Measurements from ENCODE around the gene C1QTNF5. TPM values are rescaled to one million over a fixed set of nuclear protein-coding genes. Genes with fewer than 3 reads are reported as not detected.

C1QTNF5 gene
- total RNA-seq, 2 experiments from 2014 or later, result not detected

- POLR2A ChIA-PET, result interaction anchor here (0.8 to 1.8 kb wide), 4 partner anchors 25 to 216 kb away, joined by 3 to 7 read pairs (median 4); partner anchors contain the start of genes HINFP and USP2
- no TSS peak for BruUV-seq (replicated peaks)
- no peak overlapping the region for H3K27ac ChIP-seq (ENCODE audit: low read depth, low read length, poor library complexity, severe bottlenecking)
- intact Hi-C loops (cut with micrococcal nuclease; ENCODE audit: unreplicated experiment), result loop anchor here (5.0 kb wide), 1 partner anchor 135 kb away; no protein-coding TSS in a partner anchor
- no peaks in the 10 kb centered on the region for H3K9me3 ChIP-seq (ENCODE audit: low read length)
- no peak for DNase-seq (ENCODE audit: low spot score)
- peaks cover 10% of the 10 kb centered on the region; the same call in 1 of the 2 replicates for H3K79me2 ChIP-seq (ENCODE audit: insufficient read depth, low read depth, low read length)
- H3K4me3 ChIP-seq (ENCODE audit: low read depth, low read length, poor library complexity, severe bottlenecking), result peak overlapping the region; percentile 13
- H2AFZ ChIP-seq (ENCODE audit: low read length), result no peak overlapping the region
- H4K20me1 ChIP-seq (ENCODE audit: insufficient read depth, low read length), result no peaks in the 10 kb centered on the region
- peak overlapping the region; percentile 50 for H3K4me2 ChIP-seq (ENCODE audit: low read length)
- peaks cover 6% of the 10 kb centered on the region; the same call in 1 of the 2 replicates for H3K36me3 ChIP-seq (ENCODE audit: insufficient read depth, low read length)
- no peak for TF ChIP-seq CTCF (conservative IDR thresholded peaks at IDR 0.05; ENCODE audit: low read length)
- TF ChIP-seq EZH2phosphoT487 (IDR thresholded peaks at IDR 0.05; ENCODE audit: borderline replicate concordance, low read depth, low read length), result no peak
- no peaks in the 10 kb centered on the region for H3K9me2 ChIP-seq (ENCODE audit: insufficient read depth, low read length)
- CTCF ChIA-PET (ENCODE audit: unreplicated experiment), result interaction anchor here (1.6 to 2.0 kb wide), 2 partner anchors 34 to 37 kb away, joined by 4 to 14 read pairs; no protein-coding TSS in a partner anchor
- H3K4me1 ChIP-seq (ENCODE audit: insufficient read depth, low read length, poor library complexity, severe bottlenecking), result peaks cover 48% of the 10 kb centered on the region
Observed at GRCh38 chr11:119336744-119337469, 3.8 kb downstream of the C1QTNF5 start.

GRCh38 chr11:119335655-119336543 is 4.8 kb downstream of the C1QTNF5 start:
- intact Hi-C loops (cut with micrococcal nuclease; ENCODE audit: unreplicated experiment), result loop anchor here (5.0 kb wide), 1 partner anchor 136 kb away; no protein-coding TSS in a partner anchor
- peaks cover 10% of the 10 kb centered on the region; the same call in 1 of the 2 replicates for H3K79me2 ChIP-seq (ENCODE audit: insufficient read depth, low read depth, low read length)
- H3K4me3 ChIP-seq (ENCODE audit: low read depth, low read length, poor library complexity, severe bottlenecking), result peak overlapping the region; percentile 81
- ChIA-PET POLR2A (interaction anchor here (0.8 kb wide), 1 partner anchor 10 kb away, joined by 3 read pairs; no protein-coding TSS in a partner anchor), CTCF (ENCODE audit: unreplicated experiment) (no interaction called here)
- H3K4me1 ChIP-seq (ENCODE audit: insufficient read depth, low read length, poor library complexity, severe bottlenecking), result peaks cover 40% of the 10 kb centered on the region
- H3K36me3 ChIP-seq (ENCODE audit: insufficient read depth, low read length), result peaks cover 6% of the 10 kb centered on the region; the same call in 1 of the 2 replicates
- H4K20me1 ChIP-seq (ENCODE audit: insufficient read depth, low read length), result no peaks in the 10 kb centered on the region
- H3K9me3 ChIP-seq (ENCODE audit: low read length), result no peaks in the 10 kb centered on the region
- no peak for DNase-seq (ENCODE audit: low spot score)
- TF ChIP-seq CTCF (conservative IDR thresholded peaks at IDR 0.05; ENCODE audit: low read length), result no peak
- TF ChIP-seq EZH2phosphoT487 (IDR thresholded peaks at IDR 0.05; ENCODE audit: borderline replicate concordance, low read depth, low read length), result no peak
- no peak overlapping the region for H2AFZ ChIP-seq (ENCODE audit: low read length)
- BruUV-seq (replicated peaks), result no TSS peak
- H3K27ac ChIP-seq (ENCODE audit: low read depth, low read length, poor library complexity, severe bottlenecking), result no peak overlapping the region
- no peaks in the 10 kb centered on the region for H3K9me2 ChIP-seq (ENCODE audit: insufficient read depth, low read length)
- peak overlapping the region; percentile 91 for H3K4me2 ChIP-seq (ENCODE audit: low read length)
